ENCODE data around the gene RFC3.
"Not testable (repeated sequence)": the region's sequence is repeated elsewhere in the genome, so short reads cannot be mapped to it uniquely, and the experiment has no call there.

Gene RFC3

GRCh38 chr13:33817901-33818706 lies at the start of gene RFC3:
Gene RFC3, plus strand, starts transcription at chr13:33818149. Its CDS starts 30 bp downstream, at chr13:33818179.
- peak; percentile 90 for DNase-seq (ENCODE audit: low spot score)
- TF ChIP-seq CTCF (IDR thresholded peaks at IDR 0.05; ENCODE audit: borderline replicate concordance, control extremely low read depth, extremely low read depth, insufficient read depth, missing control alignments) = no peak
- in situ Hi-C loops (cut with MboI; ENCODE audit: low sequenced_read_pairs, unreplicated experiment) = no loop called here

DNA sequence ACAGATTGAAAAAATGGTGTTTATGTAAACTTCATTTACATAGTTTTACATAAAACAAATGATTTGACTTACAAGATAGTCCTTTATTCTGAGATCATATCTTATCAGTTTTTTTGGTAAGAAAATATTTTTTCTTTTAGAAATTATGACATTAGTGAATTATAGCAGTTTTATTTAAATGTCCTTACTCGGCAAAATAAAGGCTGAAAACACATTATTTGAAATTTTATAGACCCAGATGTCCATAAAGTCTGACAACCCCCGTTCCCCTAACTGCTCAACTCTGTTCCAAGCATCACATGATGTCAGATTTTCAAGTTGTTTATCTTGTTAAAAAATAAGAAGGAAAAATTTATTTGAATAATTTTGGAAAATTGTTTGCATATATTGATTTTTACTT lies 46.7 kb upstream of the RFC3 start:
- no peak for DNase-seq (ENCODE audit: low spot score)
- in situ Hi-C loops (cut with MboI; ENCODE audit: low sequenced_read_pairs, unreplicated experiment) = no loop called here
- TF ChIP-seq CTCF (IDR thresholded peaks at IDR 0.05; ENCODE audit: borderline replicate concordance, control extremely low read depth, extremely low read depth, insufficient read depth, missing control alignments) = no peak

GRCh38 chr13:33773790-33774462 lies 44.0 kb upstream of the RFC3 start:
- no peak for DNase-seq (ENCODE audit: low spot score)
- in situ Hi-C loops (cut with MboI; ENCODE audit: low sequenced_read_pairs, unreplicated experiment) = no loop called here
- TF ChIP-seq CTCF (IDR thresholded peaks at IDR 0.05; ENCODE audit: borderline replicate concordance, control extremely low read depth, extremely low read depth, insufficient read depth, missing control alignments) = no peak

GRCh38 chr13:33775339-33776108 lies 42.4 kb upstream of the RFC3 start:
- in situ Hi-C loops (cut with MboI; ENCODE audit: low sequenced_read_pairs, unreplicated experiment) = no loop called here
- DNase-seq (ENCODE audit: low spot score) = no peak
- no peak for TF ChIP-seq CTCF (IDR thresholded peaks at IDR 0.05; ENCODE audit: borderline replicate concordance, control extremely low read depth, extremely low read depth, insufficient read depth, missing control alignments)

GRCh38 chr13:33776239-33776881 lies 41.6 kb upstream of the RFC3 start:
- no peak for DNase-seq (ENCODE audit: low spot score)
- in situ Hi-C loops (cut with MboI; ENCODE audit: low sequenced_read_pairs, unreplicated experiment) = no loop called here
- no peak for TF ChIP-seq CTCF (IDR thresholded peaks at IDR 0.05; ENCODE audit: borderline replicate concordance, control extremely low read depth, extremely low read depth, insufficient read depth, missing control alignments)

DNA sequence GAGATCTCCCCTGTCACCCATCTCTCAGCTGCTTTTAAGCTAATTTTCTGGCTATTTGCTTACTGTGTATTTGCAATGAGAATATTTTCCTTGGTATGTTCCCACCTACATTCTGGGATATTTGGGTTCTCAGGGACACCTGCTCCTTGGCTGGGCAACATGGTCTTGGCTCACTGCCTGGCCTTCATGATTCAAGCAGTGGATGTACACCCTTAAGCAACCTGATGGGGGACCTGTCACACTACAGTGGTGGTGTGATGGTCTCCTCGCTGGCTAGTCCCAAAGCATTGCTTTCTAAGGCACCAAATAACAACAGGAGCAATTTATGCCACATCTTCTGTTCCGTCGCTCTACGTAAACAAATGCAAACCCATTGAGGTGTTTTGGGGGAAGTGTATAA lies 35.3 kb upstream of the RFC3 start:
- no peak for TF ChIP-seq CTCF (IDR thresholded peaks at IDR 0.05; ENCODE audit: borderline replicate concordance, control extremely low read depth, extremely low read depth, insufficient read depth, missing control alignments)
- in situ Hi-C loops (cut with MboI; ENCODE audit: low sequenced_read_pairs, unreplicated experiment) = no loop called here
- no peak for DNase-seq (ENCODE audit: low spot score)

DNA sequence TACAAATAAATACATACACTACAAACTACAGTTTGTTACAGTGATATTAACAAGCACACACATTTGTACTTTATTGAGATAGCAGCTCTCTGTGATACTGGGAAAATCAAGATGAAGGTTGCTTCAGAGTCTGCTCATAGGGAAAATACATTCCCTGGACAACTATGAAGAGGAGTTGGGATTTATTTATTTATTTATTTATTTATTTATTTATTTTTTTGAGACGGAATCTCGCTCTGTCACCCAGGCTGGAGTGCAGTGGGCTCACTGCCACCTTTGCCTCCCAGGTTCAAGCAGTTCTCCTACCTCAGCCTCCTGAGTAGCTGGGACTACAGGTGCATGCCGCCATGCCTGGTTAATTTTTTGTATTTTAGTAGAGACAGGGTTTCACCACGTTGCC lies 34.7 kb upstream of the RFC3 start:
- in situ Hi-C loops (cut with MboI; ENCODE audit: low sequenced_read_pairs, unreplicated experiment); DNase-seq (ENCODE audit: low spot score): not testable (repeated sequence)
